OCI-LY3 (cell line): ENCODE data around the gene OR6A2.

Experiments used
- H2AFZ ChIP-seq: fragments of 200-600, 300-600 bp; shearing (Covaris generic); 2 replicates; pipeline ENCODE4 v1.6.0; 2014; ENCODE audit warnings: antibody characterized with exemption, low read depth, low read length
- H3K27ac ChIP-seq: fragments of 200-600, 300-600 bp; sonication (generic); 2 replicates; pipeline ENCODE4 v1.5.1; 2014; ENCODE audit warnings: mild to moderate bottlenecking, low read length, moderate library complexity, mixed read lengths
- H3K27me3 ChIP-seq: fragments of 200-600, 300-600 bp; sonication (generic); 2 replicates; pipeline ENCODE4 v1.6.1; 2014; ENCODE audit warnings: low read depth, low read length, mixed read lengths
- H3K36me3 ChIP-seq: fragments of 200-600, 300-600 bp; sonication (generic); replicated peaks from 2 replicates; pipeline ENCODE3; 2014; ENCODE audit warnings: low read depth, low read length, mixed read lengths
- H3K4me1 ChIP-seq: fragments of 300-600, 200-600 bp; sonication (generic); 2 replicates; pipeline ENCODE4 v1.6.1; 2014; ENCODE audit warnings: low read length, mixed read lengths
- H3K4me2 ChIP-seq: fragments of 200-600, 300-600 bp; sonication (generic); 2 replicates; pipeline ENCODE4 v1.6.1; 2014; ENCODE audit warnings: low read length, mixed read lengths
- H3K4me3 ChIP-seq: fragments of 300-600, 200-600 bp; sonication (generic); 2 replicates; pipeline ENCODE4 v1.5.1; 2014; ENCODE audit warnings: antibody characterized with exemption, mild to moderate bottlenecking, low read length, moderate library complexity
- H3K79me2 ChIP-seq: fragments of 300-600, 200-600 bp; shearing (Covaris generic); 2 replicates; pipeline ENCODE4 v1.6.1; 2014; ENCODE audit warnings: mild to moderate bottlenecking, low read length, mixed read lengths
- H3K9ac ChIP-seq: fragments of 300-600, 200-600 bp; shearing (Covaris generic); 2 replicates; pipeline ENCODE4 v1.6.0; 2014; ENCODE audit warnings: mild to moderate bottlenecking, low read length, moderate library complexity
- H3K9me3 ChIP-seq: fragments of 200-600, 300-600 bp; shearing (Covaris generic); 2 replicates; pipeline ENCODE4 v1.6.1; 2014; ENCODE audit warnings: low read length, mixed read lengths; ENCODE audit not compliant: insufficient read depth
- H4K20me1 ChIP-seq: fragments of 200-600, 300-600 bp; sonication (generic); 2 replicates; pipeline ENCODE4 v1.6.1; 2016; ENCODE audit warnings: low read length, mixed read lengths; ENCODE audit not compliant: insufficient read depth
- CTCF ChIP-seq: fragments of 200-600, 300-600 bp; sonication (generic); IDR thresholded peaks from 2 replicates; pipeline ENCODE4 v1.5.1; 2014; ENCODE audit warnings: antibody characterized with exemption, low read length, low read depth
- EZH2phosphoT487 ChIP-seq: fragments of 200-600 bp; shearing (Covaris generic); IDR thresholded peaks from 2 replicates; pipeline ENCODE4 v1.6.1; 2018; ENCODE audit warnings: antibody characterized with exemption, mixed run types, low read depth

The OR6A2 gene

GRCh38 chr11:6799402-6799801 is at the start of gene OR6A2:
OR6A2 (minus strand) TSS chr11:6799689; CDS start chr11:6795708, 3,981 bp downstream.
- Histone ChIP-seq H2AFZ (no peak within 1 kb of the TSS), H3K27ac (no peak within 1 kb of the TSS), H3K4me2 (no peak within 1 kb of the TSS), H3K4me1 (no peaks in the 10 kb centered on the region), H3K9ac (no peak within 1 kb of the TSS), H3K9me3 (no peaks in the 10 kb centered on the region), H3K79me2 (no peaks in the 10 kb centered on the region), H3K4me3 (no peak within 1 kb of the TSS), H4K20me1 (no peaks in the 10 kb centered on the region), H3K27me3 (no peaks in the 10 kb centered on the region), H3K36me3 (no peaks in the 10 kb centered on the region)
- TF ChIP-seq EZH2phosphoT487 = no peak
- TF ChIP-seq CTCF = no peak

- Histone ChIP-seq H3K9me3 (no peaks in the 10 kb centered on the region), H3K4me3 (no peak within 1 kb of the TSS), H3K27me3 (no peaks in the 10 kb centered on the region), H3K27ac (no peak within 1 kb of the TSS), H3K4me1 (peaks cover 13% of the 10 kb centered on the region), H2AFZ (no peak within 1 kb of the TSS), H3K9ac (no peak within 1 kb of the TSS), H4K20me1 (no peaks in the 10 kb centered on the region), H3K4me2 (no peak within 1 kb of the TSS), H3K36me3 (no peaks in the 10 kb centered on the region), H3K79me2 (no peaks in the 10 kb centered on the region)
- TF ChIP-seq EZH2phosphoT487 (no peak), CTCF (no peak)
Measured at GRCh38 chr11:6845383-6845782, 45.9 kb upstream of the OR6A2 start, which contains the start of gene OR10A5. OR10A5 (plus strand) TSS chr11:6845683; CDS start chr11:6845683, 0 bp downstream.

- Histone ChIP-seq H3K27ac (no peak overlapping the region), H2AFZ (no peak overlapping the region), H3K4me2 (no peak overlapping the region), H3K4me3 (no peak overlapping the region), H4K20me1 (no peaks in the 10 kb centered on the region), H3K79me2 (no peaks in the 10 kb centered on the region), H3K9ac (no peak overlapping the region), H3K36me3 (no peaks in the 10 kb centered on the region), H3K4me1 (peaks cover 13% of the 10 kb centered on the region), H3K27me3 (no peaks in the 10 kb centered on the region), H3K9me3 (no peaks in the 10 kb centered on the region)
- no peak for TF ChIP-seq EZH2phosphoT487
- no peak for TF ChIP-seq CTCF
Measured at GRCh38 chr11:6844356-6844755, 44.9 kb upstream of the OR6A2 start.

- no peak for TF ChIP-seq CTCF
- no peak for TF ChIP-seq EZH2phosphoT487
- H3K4me1 ChIP-seq = peaks cover 13% of the 10 kb centered on the region
- H3K79me2 ChIP-seq = no peaks in the 10 kb centered on the region
Measured at GRCh38 chr11:6843670-6844069, 44.2 kb upstream of the OR6A2 start.

More at GRCh38 chr11:6843670-6844069, 44.2 kb upstream of the OR6A2 start:
- H3K27me3 ChIP-seq = no peaks in the 10 kb centered on the region
- H3K9me3 ChIP-seq = no peaks in the 10 kb centered on the region
- H3K9ac ChIP-seq = no peak overlapping the region
- no peak overlapping the region for H3K27ac ChIP-seq
- no peak overlapping the region for H3K4me2 ChIP-seq
- no peak overlapping the region for H2AFZ ChIP-seq
- H3K36me3 ChIP-seq = no peaks in the 10 kb centered on the region
- H4K20me1 ChIP-seq = no peaks in the 10 kb centered on the region
- H3K4me3 ChIP-seq = no peak overlapping the region
